Measurements from ENCODE around the gene KRTAP10-11. TPM values are rescaled to one million over a fixed set of nuclear protein-coding genes. Genes with fewer than 3 reads are reported as not detected.

The KRTAP10-11 gene
- polyA plus RNA-seq, 1 of the 3 experiments (the other 2 are of a cell fraction): not detected

DNA sequence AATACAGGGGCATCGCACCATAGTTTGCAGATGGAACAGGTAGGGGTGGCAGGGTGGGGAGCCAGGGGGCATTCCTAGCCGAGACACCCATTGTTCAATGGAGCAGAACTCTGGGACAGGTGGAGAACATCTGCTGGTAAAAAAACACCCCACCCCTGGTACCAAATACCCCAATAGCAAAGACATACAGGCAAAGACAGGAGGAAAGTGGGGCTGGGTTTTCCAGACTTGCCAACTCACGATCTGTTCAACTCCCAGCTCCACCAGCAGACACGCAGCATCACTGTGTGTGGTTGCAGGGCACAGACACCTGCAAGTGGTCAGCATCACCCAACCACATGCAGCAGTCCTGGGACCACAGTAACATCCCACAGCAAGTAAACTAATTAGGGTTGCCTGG, 34.7 kb upstream of the KRTAP10-11 start:
- Histone ChIP-seq H3F3A (replicated peaks; ENCODE audit: insufficient read depth) (no peaks in the 10 kb centered on the region), H3K27ac (ENCODE audit: low read depth in 2 of 2, low read length in 1 of 2) (no peak overlapping the region), H4K20me1 (ENCODE audit: insufficient read depth) (no peaks in the 10 kb centered on the region), H3K79me2 (ENCODE audit: insufficient read depth) (no peaks in the 10 kb centered on the region), H3K4me1 (ENCODE audit: control insufficient read depth in 1 of 2, insufficient read depth in 2 of 2, low read depth in 1 of 2, low read length in 1 of 2) (no peaks in the 10 kb centered on the region), H3K9me2 (no peaks in the 10 kb centered on the region), H3K9me3 (no peaks in the 10 kb centered on the region), H2AFZ (ENCODE audit: low read depth) (no peak overlapping the region), H3K27me3 (ENCODE audit: insufficient read depth) (peaks cover 42% of the 10 kb centered on the region), H3K4me2 (no peak overlapping the region), H3K9ac (no peak overlapping the region), H3K36me3 (replicated peaks in 1 of 2; ENCODE audit: control insufficient read depth in 1 of 2, insufficient read depth in 2 of 2, low read length in 1 of 2) (no peaks in the 10 kb centered on the region), H3K4me3 (ENCODE audit: low read depth in 2 of 2, low read length in 1 of 2) (no peak overlapping the region)
- ChIA-PET CTCF (interaction anchor here (1.0 kb wide), 1 partner anchor 9 kb away, joined by 3 read pairs; no protein-coding TSS in a partner anchor), POLR2A (no interaction called here)
- no peak for TF ChIP-seq SIN3A (IDR thresholded peaks at IDR 0.05; ENCODE audit: borderline replicate concordance, low read depth, low read length)
- TF ChIP-seq RXRA (IDR thresholded peaks at IDR 0.05; ENCODE audit: borderline replicate concordance, low read depth): no peak
- TF ChIP-seq MXI1 (IDR thresholded peaks at IDR 0.05; ENCODE audit: low read depth, low read length): no peak
- no peak for TF ChIP-seq NRF1 (IDR thresholded peaks at IDR 0.05; ENCODE audit: low read depth, low read length)
- TF ChIP-seq, protein P1, sequence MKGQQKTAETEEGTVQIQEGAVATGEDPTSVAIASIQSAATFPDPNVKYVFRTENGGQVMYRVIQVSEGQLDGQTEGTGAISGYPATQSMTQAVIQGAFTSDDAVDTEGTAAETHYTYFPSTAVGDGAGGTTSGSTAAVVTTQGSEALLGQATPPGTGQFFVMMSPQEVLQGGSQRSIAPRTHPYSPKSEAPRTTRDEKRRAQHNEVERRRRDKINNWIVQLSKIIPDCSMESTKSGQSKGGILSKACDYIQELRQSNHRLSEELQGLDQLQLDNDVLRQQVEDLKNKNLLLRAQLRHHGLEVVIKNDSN (IDR thresholded peaks at IDR 0.05; ENCODE audit: borderline replicate concordance, low read depth): no peak
- TF ChIP-seq FOXM1 (IDR thresholded peaks at IDR 0.05; ENCODE audit: low read depth): no peak
- no peak for TF ChIP-seq TAF1 (IDR thresholded peaks at IDR 0.05; ENCODE audit: borderline replicate concordance, low read depth, low read length)
- TF ChIP-seq, protein P2, sequence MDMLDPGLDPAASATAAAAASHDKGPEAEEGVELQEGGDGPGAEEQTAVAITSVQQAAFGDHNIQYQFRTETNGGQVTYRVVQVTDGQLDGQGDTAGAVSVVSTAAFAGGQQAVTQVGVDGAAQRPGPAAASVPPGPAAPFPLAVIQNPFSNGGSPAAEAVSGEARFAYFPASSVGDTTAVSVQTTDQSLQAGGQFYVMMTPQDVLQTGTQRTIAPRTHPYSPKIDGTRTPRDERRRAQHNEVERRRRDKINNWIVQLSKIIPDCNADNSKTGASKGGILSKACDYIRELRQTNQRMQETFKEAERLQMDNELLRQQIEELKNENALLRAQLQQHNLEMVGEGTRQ (IDR thresholded peaks at IDR 0.05; ENCODE audit: borderline replicate concordance, low read depth, low read length): no peak
- TF ChIP-seq RAD21 (IDR thresholded peaks at IDR 0.05; ENCODE audit: low read length): no peak
- no peak for TF ChIP-seq TEAD4 (IDR thresholded peaks at IDR 0.05; ENCODE audit: borderline replicate concordance, insufficient read depth)
- no peak for TF ChIP-seq FOSL2 (IDR thresholded peaks at IDR 0.05; ENCODE audit: borderline replicate concordance, low read depth)
- no peak for TF ChIP-seq ELF1 (IDR thresholded peaks at IDR 0.05)
- no peak for TF ChIP-seq GABPA (IDR thresholded peaks at IDR 0.05; ENCODE audit: low read depth)
- TF ChIP-seq GATA2 (CRISPR knock-in tag; IDR thresholded peaks at IDR 0.05): no peak
- no peak for DNase-seq
- 9% methylated on average over 4 of the region's 4 CpGs for WGBS (ENCODE audit: low lambda C conversion rate)

DNA sequence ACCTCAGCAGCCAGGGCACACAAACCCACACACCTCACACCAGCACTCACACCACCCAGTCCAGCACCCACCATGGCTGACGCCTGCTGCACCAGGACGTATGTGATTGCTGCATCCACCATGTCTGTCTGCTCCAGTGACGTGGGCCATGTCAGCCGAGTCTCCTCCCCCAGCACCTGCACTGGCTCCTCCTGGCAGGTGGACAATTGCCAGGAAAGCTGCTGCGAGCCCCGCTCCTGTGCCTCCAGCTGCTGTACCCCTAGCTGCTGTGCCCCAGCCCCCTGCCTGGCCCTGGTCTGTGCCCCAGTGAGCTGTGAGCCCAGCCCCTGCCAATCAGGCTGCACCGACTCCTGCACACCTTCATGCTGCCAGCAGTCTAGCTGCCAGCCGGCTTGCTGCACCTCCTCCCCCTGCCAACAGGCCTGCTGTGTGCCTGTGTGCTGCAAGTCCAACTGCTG, 34.2 kb upstream of the KRTAP10-11 start, which contains the start of gene KRTAP10-8:
Gene KRTAP10-8, plus strand, starts transcription at position 51 of the 458 bp plus-strand sequence. Its CDS starts 22 bp downstream, at position 73.
- DNase-seq: no peak
- no peaks in the 10 kb centered on the region for H3K9me3 ChIP-seq

More for the DNA sequence above, 34.2 kb upstream of the KRTAP10-11 start, which contains the start of gene KRTAP10-8:
- ChIA-PET CTCF (interaction anchor here (1.0 kb wide), 1 partner anchor 8 kb away, joined by 3 read pairs; no protein-coding TSS in a partner anchor), POLR2A (no interaction called here)
- H3K9ac ChIP-seq: no peak within 1 kb of the TSS
- no peak within 1 kb of the TSS for H3K4me3 ChIP-seq (ENCODE audit: low read depth in 2 of 2, low read length in 1 of 2)
- no peak within 1 kb of the TSS for H3K4me2 ChIP-seq
- no peaks in the 10 kb centered on the region for H3F3A ChIP-seq (replicated peaks; ENCODE audit: insufficient read depth)
- no peaks in the 10 kb centered on the region for H3K9me2 ChIP-seq
- TF ChIP-seq, protein P3, sequence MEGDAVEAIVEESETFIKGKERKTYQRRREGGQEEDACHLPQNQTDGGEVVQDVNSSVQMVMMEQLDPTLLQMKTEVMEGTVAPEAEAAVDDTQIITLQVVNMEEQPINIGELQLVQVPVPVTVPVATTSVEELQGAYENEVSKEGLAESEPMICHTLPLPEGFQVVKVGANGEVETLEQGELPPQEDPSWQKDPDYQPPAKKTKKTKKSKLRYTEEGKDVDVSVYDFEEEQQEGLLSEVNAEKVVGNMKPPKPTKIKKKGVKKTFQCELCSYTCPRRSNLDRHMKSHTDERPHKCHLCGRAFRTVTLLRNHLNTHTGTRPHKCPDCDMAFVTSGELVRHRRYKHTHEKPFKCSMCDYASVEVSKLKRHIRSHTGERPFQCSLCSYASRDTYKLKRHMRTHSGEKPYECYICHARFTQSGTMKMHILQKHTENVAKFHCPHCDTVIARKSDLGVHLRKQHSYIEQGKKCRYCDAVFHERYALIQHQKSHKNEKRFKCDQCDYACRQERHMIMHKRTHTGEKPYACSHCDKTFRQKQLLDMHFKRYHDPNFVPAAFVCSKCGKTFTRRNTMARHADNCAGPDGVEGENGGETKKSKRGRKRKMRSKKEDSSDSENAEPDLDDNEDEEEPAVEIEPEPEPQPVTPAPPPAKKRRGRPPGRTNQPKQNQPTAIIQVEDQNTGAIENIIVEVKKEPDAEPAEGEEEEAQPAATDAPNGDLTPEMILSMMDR (IDR thresholded peaks at IDR 0.05): no peak
- TF ChIP-seq, protein P1 (IDR thresholded peaks at IDR 0.05; ENCODE audit: borderline replicate concordance, low read depth): no peak
- no peak for TF ChIP-seq MEF2A (IDR thresholded peaks at IDR 0.05; ENCODE audit: borderline replicate concordance, low read depth)
- TF ChIP-seq RAD21 (IDR thresholded peaks at IDR 0.05; ENCODE audit: low read length): no peak
- TF ChIP-seq FOXJ3 (CRISPR knock-in tag; IDR thresholded peaks at IDR 0.05): no peak
- TF ChIP-seq JUND (IDR thresholded peaks at IDR 0.05): no peak
- TF ChIP-seq EZH2phosphoT487 (IDR thresholded peaks at IDR 0.05; ENCODE audit: borderline replicate concordance, low read depth): no peak
- no peak for TF ChIP-seq GATA2 (CRISPR knock-in tag; IDR thresholded peaks at IDR 0.05)
- TF ChIP-seq, protein P4, sequence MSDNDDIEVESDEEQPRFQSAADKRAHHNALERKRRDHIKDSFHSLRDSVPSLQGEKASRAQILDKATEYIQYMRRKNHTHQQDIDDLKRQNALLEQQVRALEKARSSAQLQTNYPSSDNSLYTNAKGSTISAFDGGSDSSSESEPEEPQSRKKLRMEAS (IDR thresholded peaks at IDR 0.05; ENCODE audit: low read depth): no peak
- WGBS (ENCODE audit: low lambda C conversion rate): 17% methylated on average over 1 of the region's 8 CpGs
- peaks cover 47% of the 10 kb centered on the region for H3K27me3 ChIP-seq (ENCODE audit: insufficient read depth)
- no peaks in the 10 kb centered on the region for H3K4me1 ChIP-seq (ENCODE audit: control insufficient read depth in 1 of 2, insufficient read depth in 2 of 2, low read depth in 1 of 2, low read length in 1 of 2)
- no peaks in the 10 kb centered on the region for H3K79me2 ChIP-seq (ENCODE audit: insufficient read depth)
- H3K36me3 ChIP-seq (replicated peaks in 1 of 2; ENCODE audit: control insufficient read depth in 1 of 2, insufficient read depth in 2 of 2, low read length in 1 of 2): no peaks in the 10 kb centered on the region
- H3K27ac ChIP-seq (ENCODE audit: low read depth in 2 of 2, low read length in 1 of 2): no peak within 1 kb of the TSS
- H4K20me1 ChIP-seq (ENCODE audit: insufficient read depth): no peaks in the 10 kb centered on the region
- H2AFZ ChIP-seq (ENCODE audit: low read depth): no peak within 1 kb of the TSS

Measured in SK-N-SH (cell line).